Thoracic aorta (tissue), 2 donors: ENCODE data around the gene SIRT2. TPM values are rescaled to one million over a fixed set of nuclear protein-coding genes. Genes with fewer than 3 reads are reported as not detected.

Experiments
- ATAC-seq: fragments of 150-250 bp; one replicate; pipeline ENCODE4 v1.8.0; 2017; ENCODE audit warnings: low read depth; ENCODE audit not compliant: insufficient number of reproducible peaks, low FRiP score
- DNase-seq: peaks from one replicate; pipeline ENCODE4 v3.0.0-alpha.2; 2020; ENCODE audit warnings: low spot score
- H3K27ac ChIP-seq, 2 donors: fragments of 200-600 bp; sonication (generic); 1 replicate in 1 of 2; 2 replicates in 1 of 2; pipeline ENCODE4 v1.5.1; 2016; ENCODE audit warnings: mild to moderate bottlenecking in 2 of 2, moderate library complexity in 2 of 2
- H3K27me3 ChIP-seq: fragments of 200-600 bp; sonication (generic); replicated peaks from 2 replicates; pipeline ENCODE4 v1.6.0; 2016; ENCODE audit warnings: mild to moderate bottlenecking; ENCODE audit not compliant: insufficient read depth
- H3K36me3 ChIP-seq: fragments of 200-600 bp; sonication (generic); one replicate; pipeline ENCODE4 v1.5.1; 2016
- H3K4me1 ChIP-seq, 2 donors: fragments of 200-600 bp; sonication (generic); 1 replicate in 1 of 2; 2 replicates in 1 of 2; pipeline versions ENCODE4 v1.5.1 to v1.6.0; 2016; ENCODE audit warnings: low read depth in 2 of 2, mild to moderate bottlenecking in 1 of 2; ENCODE audit not compliant: control insufficient read depth in 1 of 2
- H3K4me3 ChIP-seq: fragments of 200-600 bp; sonication (generic); 2 replicates; pipeline ENCODE4 v1.5.1; 2016; ENCODE audit warnings: mild to moderate bottlenecking
- H3K9me3 ChIP-seq: fragments of 200-600 bp; sonication (generic); 2 replicates; pipeline ENCODE4 v1.5.1; 2016
- total RNA-seq, 2 donors: library from RNA; depleted of rRNA; stranded (reverse); fragments of >200 nt; gene quantifications; one replicate each; pipeline versions ENCODE4 v1.1.0 to v1.2.3, GENCODE V29; 2016
- TF ChIP-seq, protein P1 (sequence below): fragments of 200-600 bp; sonication (generic); IDR thresholded peaks from one replicate; pipeline ENCODE4 v1.5.1; 2019; ENCODE audit warnings: antibody characterized with exemption

The SIRT2 gene
- total RNA-seq, 2 donors from 2014 or later = 42.8 to 68.4 TPM

DNA sequence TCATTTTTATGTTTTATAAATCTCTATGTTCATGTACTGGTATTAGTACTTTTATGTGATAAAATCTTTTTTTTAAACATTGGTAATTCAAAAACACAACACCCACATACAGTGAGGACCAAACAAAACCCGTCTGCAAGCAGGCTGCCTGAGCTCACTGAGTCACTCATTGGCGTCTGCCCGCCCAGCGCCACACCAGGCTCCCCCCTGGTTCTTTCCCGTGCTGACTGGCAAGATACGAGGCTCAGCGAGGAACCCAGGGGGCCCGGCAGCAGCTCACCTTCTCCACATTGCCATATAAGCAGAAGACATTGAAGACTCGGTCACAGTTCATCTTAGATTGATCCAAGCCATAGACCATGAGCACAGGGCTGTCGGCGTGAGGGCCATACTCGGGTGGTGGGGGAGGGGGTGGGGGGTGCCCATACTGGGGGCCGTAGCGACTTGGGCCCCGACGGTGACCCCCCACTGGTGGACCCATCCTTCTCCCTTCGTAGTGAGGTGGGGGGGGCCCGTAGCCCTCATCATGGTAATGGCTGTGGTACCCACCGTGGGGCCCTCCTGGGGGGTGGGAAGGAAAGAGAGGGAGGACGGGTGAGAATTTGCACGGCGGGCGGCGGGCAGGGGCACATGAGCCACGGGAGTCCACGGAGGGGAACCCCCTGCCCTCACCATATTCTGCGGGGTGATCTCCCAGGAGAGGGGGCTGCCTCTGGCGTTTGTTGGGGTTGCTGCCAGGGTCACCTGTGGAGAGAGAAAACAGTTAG, 59.4 kb downstream of the SIRT2 start:
- no peak overlapping the region for H3K27ac ChIP-seq
- DNase-seq (no peak), ATAC-seq (no peak)
- no peaks in the 10 kb centered on the region for H3K9me3 ChIP-seq
- H3K27me3 ChIP-seq = no peaks in the 10 kb centered on the region
- H3K4me3 ChIP-seq = no peak overlapping the region
- TF ChIP-seq, protein P1, sequence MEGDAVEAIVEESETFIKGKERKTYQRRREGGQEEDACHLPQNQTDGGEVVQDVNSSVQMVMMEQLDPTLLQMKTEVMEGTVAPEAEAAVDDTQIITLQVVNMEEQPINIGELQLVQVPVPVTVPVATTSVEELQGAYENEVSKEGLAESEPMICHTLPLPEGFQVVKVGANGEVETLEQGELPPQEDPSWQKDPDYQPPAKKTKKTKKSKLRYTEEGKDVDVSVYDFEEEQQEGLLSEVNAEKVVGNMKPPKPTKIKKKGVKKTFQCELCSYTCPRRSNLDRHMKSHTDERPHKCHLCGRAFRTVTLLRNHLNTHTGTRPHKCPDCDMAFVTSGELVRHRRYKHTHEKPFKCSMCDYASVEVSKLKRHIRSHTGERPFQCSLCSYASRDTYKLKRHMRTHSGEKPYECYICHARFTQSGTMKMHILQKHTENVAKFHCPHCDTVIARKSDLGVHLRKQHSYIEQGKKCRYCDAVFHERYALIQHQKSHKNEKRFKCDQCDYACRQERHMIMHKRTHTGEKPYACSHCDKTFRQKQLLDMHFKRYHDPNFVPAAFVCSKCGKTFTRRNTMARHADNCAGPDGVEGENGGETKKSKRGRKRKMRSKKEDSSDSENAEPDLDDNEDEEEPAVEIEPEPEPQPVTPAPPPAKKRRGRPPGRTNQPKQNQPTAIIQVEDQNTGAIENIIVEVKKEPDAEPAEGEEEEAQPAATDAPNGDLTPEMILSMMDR = no peak
- H3K4me1 ChIP-seq = peaks cover 0 to 26% of the 10 kb centered on the region in 2 donors
- peaks cover 81% of the 10 kb centered on the region for H3K36me3 ChIP-seq

- peaks cover 73% of the 10 kb centered on the region for H3K36me3 ChIP-seq
- no peak overlapping the region for H3K4me3 ChIP-seq
- no peak for DNase-seq
Observed at GRCh38 chr19:38838986-38839761, 60.2 kb downstream of the SIRT2 start.

GRCh38 chr19:38838208-38838985, 61.0 kb downstream of the SIRT2 start:
- H3K4me3 ChIP-seq = no peak overlapping the region
- no peaks in the 10 kb centered on the region for H3K9me3 ChIP-seq
- DNase-seq (no peak), ATAC-seq (no peak)
- peaks cover 3 to 33% of the 10 kb centered on the region in 2 donors for H3K4me1 ChIP-seq
- H3K36me3 ChIP-seq = peaks cover 65% of the 10 kb centered on the region
- peak overlapping the region in 1 of 2 donors; percentile 12 for H3K27ac ChIP-seq
- TF ChIP-seq, protein P1 = no peak
- no peaks in the 10 kb centered on the region for H3K27me3 ChIP-seq

More at GRCh38 chr19:38838986-38839761, 60.2 kb downstream of the SIRT2 start:
- Histone ChIP-seq H3K27me3 (no peaks in the 10 kb centered on the region), H3K9me3 (no peaks in the 10 kb centered on the region), H3K27ac (peak overlapping the region in 1 of 2 donors; percentile 12), H3K4me1 (peaks cover 3 to 33% of the 10 kb centered on the region in 2 donors)
- no peak for ATAC-seq
- TF ChIP-seq, protein P1 = no peak

- Histone ChIP-seq H3K4me1 (peaks cover 3 to 35% of the 10 kb centered on the region in 2 donors), H3K27me3 (no peaks in the 10 kb centered on the region), H3K36me3 (peaks cover 58% of the 10 kb centered on the region), H3K4me3 (no peak overlapping the region), H3K9me3 (no peaks in the 10 kb centered on the region), H3K27ac (no peak overlapping the region)
- ATAC-seq (no peak), DNase-seq (no peak)
- TF ChIP-seq, protein P1 = no peak
Observed at GRCh38 chr19:38837656-38838121, 61.7 kb downstream of the SIRT2 start.
